ENCODE results near the gene CCDC70.

The CCDC70 gene

GRCh38 chr13:51861723-51862300 is at the start of gene CCDC70:
CCDC70 (plus strand) TSS chr13:51861969; CDS start chr13:51865412, 3,443 bp downstream.
- DNase-seq = peak; percentile 47 to 52

- DNase-seq = no peak
Measured at GRCh38 chr13:51814071-51814470, 47.7 kb upstream of the CCDC70 start.

- peak; percentile 86 to 87 for DNase-seq
Measured at GRCh38 chr13:51814825-51815650, 46.7 kb upstream of the CCDC70 start.

GRCh38 chr13:51815848-51816247 is 45.9 kb upstream of the CCDC70 start:
- no peak for DNase-seq

- DNase-seq = no peak
Measured at GRCh38 chr13:51816604-51817249, 45.0 kb upstream of the CCDC70 start.

- DNase-seq = no peak
Measured at GRCh38 chr13:51817717-51818116, 44.1 kb upstream of the CCDC70 start.

- DNase-seq = no peak
Measured at GRCh38 chr13:51818276-51818675, 43.5 kb upstream of the CCDC70 start.

GRCh38 chr13:51818781-51819511 is 42.8 kb upstream of the CCDC70 start:
- peak; percentile 72 to 76 for DNase-seq

GRCh38 chr13:51819544-51819943 is 42.2 kb upstream of the CCDC70 start:
- peak in 1 of 2 experiments; percentile 54 for DNase-seq

- DNase-seq = no peak
Measured at GRCh38 chr13:51820016-51820597, 41.7 kb upstream of the CCDC70 start.

GRCh38 chr13:51821606-51822005 is 40.2 kb upstream of the CCDC70 start:
- DNase-seq = no peak

- DNase-seq = peak in 1 of 2 experiments; percentile 50
Measured at GRCh38 chr13:51822106-51822815, 39.5 kb upstream of the CCDC70 start.

GRCh38 chr13:51823359-51823758 is 38.4 kb upstream of the CCDC70 start:
- no peak for DNase-seq

- DNase-seq = no peak
Measured at GRCh38 chr13:51823863-51824262, 37.9 kb upstream of the CCDC70 start.

GRCh38 chr13:51824712-51825111 is 37.1 kb upstream of the CCDC70 start:
- DNase-seq = peak in 1 of 2 experiments; percentile 38

GRCh38 chr13:51825165-51825592 is 36.6 kb upstream of the CCDC70 start:
- no peak for DNase-seq

GRCh38 chr13:51825681-51826254 is 36.0 kb upstream of the CCDC70 start:
- no peak for DNase-seq

GRCh38 chr13:51826606-51827005 is 35.2 kb upstream of the CCDC70 start:
- peak; percentile 38 to 47 for DNase-seq

GRCh38 chr13:51827254-51827653 is 34.5 kb upstream of the CCDC70 start:
- DNase-seq = peak in 1 of 2 experiments; percentile 14

- DNase-seq = no peak
Measured at GRCh38 chr13:51828730-51829567, 32.8 kb upstream of the CCDC70 start.

GRCh38 chr13:51829568-51829899 is 32.2 kb upstream of the CCDC70 start:
- DNase-seq = no peak
